Measurements from ENCODE around the gene NMT2. TPM values are rescaled to one million over a fixed set of nuclear protein-coding genes. Genes with fewer than 3 reads are reported as not detected.

NMT2 gene
- total RNA-seq, 2 experiments from 2014 or later = 0.72 to 0.82 TPM

GRCh38 chr10:15147594-15148392, 20.7 kb downstream of the NMT2 start:
- CTCF ChIA-PET (ENCODE audit: unreplicated experiment) = interaction anchor here (0.6 kb wide), 1 partner anchor 77 kb away, joined by 3 read pairs; no protein-coding TSS in a partner anchor
- H3K4me2 ChIP-seq (ENCODE audit: low read length) = no peak overlapping the region
- BruUV-seq (replicated peaks) = no TSS peak

DNA sequence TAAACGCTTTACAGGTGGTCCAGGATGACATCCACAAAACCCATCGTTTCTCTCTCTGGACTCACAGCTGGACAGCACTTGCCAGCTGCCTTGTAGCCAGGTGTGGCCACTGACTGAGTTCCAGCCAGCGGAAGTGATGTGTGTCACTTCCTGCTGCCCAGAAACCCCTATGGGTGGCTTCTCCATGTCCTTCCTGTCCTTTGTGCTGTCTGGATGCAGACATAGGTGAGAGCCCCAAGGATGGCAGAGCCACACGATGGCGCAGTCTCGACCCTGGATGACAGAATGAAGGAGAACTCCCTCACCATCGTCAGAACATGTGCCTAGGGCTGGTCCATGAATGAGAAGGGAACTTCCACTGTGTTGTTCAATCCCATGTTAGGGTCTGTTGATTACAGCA, 22.1 kb downstream of the NMT2 start:
- CTCF ChIA-PET (ENCODE audit: unreplicated experiment) = no interaction called here
- no peaks in the 10 kb centered on the region for H3K9me3 ChIP-seq (ENCODE audit: low read length)
- H3K4me2 ChIP-seq (ENCODE audit: low read length) = no peak overlapping the region
- DNase-seq (ENCODE audit: low spot score) = no peak
- H3K9me2 ChIP-seq (ENCODE audit: insufficient read depth, low read length) = no peaks in the 10 kb centered on the region
- no peak overlapping the region for H2AFZ ChIP-seq (ENCODE audit: low read length)
- H3K27ac ChIP-seq (ENCODE audit: low read depth, low read length, poor library complexity, severe bottlenecking) = no peak overlapping the region
- intact Hi-C loops (cut with micrococcal nuclease; ENCODE audit: unreplicated experiment) = no loop called here
- BruUV-seq (replicated peaks) = no TSS peak
- TF ChIP-seq CTCF (conservative IDR thresholded peaks at IDR 0.05; ENCODE audit: low read length) (no peak), EZH2phosphoT487 (IDR thresholded peaks at IDR 0.05; ENCODE audit: borderline replicate concordance, low read depth, low read length) (no peak)
- no peak overlapping the region for H3K4me3 ChIP-seq (ENCODE audit: low read depth, low read length, poor library complexity, severe bottlenecking)
- H3K79me2 ChIP-seq (ENCODE audit: insufficient read depth, low read depth, low read length) = no peaks in the 10 kb centered on the region
- no peaks in the 10 kb centered on the region for H3K36me3 ChIP-seq (ENCODE audit: insufficient read depth, low read length)
- POLR2A ChIA-PET = interaction anchor here (0.6 kb wide), 1 partner anchor 794 kb away, joined by 3 read pairs; no protein-coding TSS in a partner anchor
- no peaks in the 10 kb centered on the region for H3K4me1 ChIP-seq (ENCODE audit: insufficient read depth, low read length, poor library complexity, severe bottlenecking)
- H4K20me1 ChIP-seq (ENCODE audit: insufficient read depth, low read length) = no peaks in the 10 kb centered on the region

More at GRCh38 chr10:15147594-15148392, 20.7 kb downstream of the NMT2 start:
- H4K20me1 ChIP-seq (ENCODE audit: insufficient read depth, low read length) = no peaks in the 10 kb centered on the region
- no peaks in the 10 kb centered on the region for H3K9me3 ChIP-seq (ENCODE audit: low read length)
- POLR2A ChIA-PET = interaction anchor here (0.6 kb wide), 1 partner anchor 59 kb away, joined by 3 read pairs; no protein-coding TSS in a partner anchor
- H3K4me1 ChIP-seq (ENCODE audit: insufficient read depth, low read length, poor library complexity, severe bottlenecking) = no peaks in the 10 kb centered on the region
- H3K4me3 ChIP-seq (ENCODE audit: low read depth, low read length, poor library complexity, severe bottlenecking) = no peak overlapping the region
- H3K36me3 ChIP-seq (ENCODE audit: insufficient read depth, low read length) = no peaks in the 10 kb centered on the region
- H3K9me2 ChIP-seq (ENCODE audit: insufficient read depth, low read length) = no peaks in the 10 kb centered on the region
- H3K27ac ChIP-seq (ENCODE audit: low read depth, low read length, poor library complexity, severe bottlenecking) = no peak overlapping the region
- no peak for DNase-seq (ENCODE audit: low spot score)
- intact Hi-C loops (cut with micrococcal nuclease; ENCODE audit: unreplicated experiment) = no loop called here
- TF ChIP-seq EZH2phosphoT487 (IDR thresholded peaks at IDR 0.05; ENCODE audit: borderline replicate concordance, low read depth, low read length) (no peak), CTCF (conservative IDR thresholded peaks at IDR 0.05; ENCODE audit: low read length) (no peak)
- no peak overlapping the region for H2AFZ ChIP-seq (ENCODE audit: low read length)
- no peaks in the 10 kb centered on the region for H3K79me2 ChIP-seq (ENCODE audit: insufficient read depth, low read depth, low read length)

DNA sequence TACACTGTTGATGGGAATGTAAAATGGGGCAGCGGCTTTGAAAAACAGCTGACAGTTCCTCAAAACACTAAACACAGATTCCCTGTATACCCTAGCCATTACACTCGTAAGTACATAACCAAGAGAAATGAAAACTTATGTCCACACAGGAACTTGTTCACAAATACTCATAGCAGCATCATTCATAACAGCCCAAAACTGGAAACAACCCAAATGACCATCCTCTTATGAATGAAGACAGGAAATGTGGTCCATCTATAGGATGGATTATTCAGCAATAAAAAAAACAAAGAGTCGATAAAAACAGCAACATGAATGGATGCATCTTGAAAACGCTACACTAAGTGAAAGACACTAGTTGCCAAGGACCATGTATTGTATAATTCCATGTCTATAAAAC, 23.7 kb downstream of the NMT2 start:
- Histone ChIP-seq H3K9me3 (ENCODE audit: low read length) (no peaks in the 10 kb centered on the region), H3K4me3 (ENCODE audit: low read depth, low read length, poor library complexity, severe bottlenecking) (no peak overlapping the region), H4K20me1 (ENCODE audit: insufficient read depth, low read length) (no peaks in the 10 kb centered on the region), H3K79me2 (ENCODE audit: insufficient read depth, low read depth, low read length) (no peaks in the 10 kb centered on the region), H3K36me3 (ENCODE audit: insufficient read depth, low read length) (no peaks in the 10 kb centered on the region), H3K4me2 (ENCODE audit: low read length) (no peak overlapping the region), H3K4me1 (ENCODE audit: insufficient read depth, low read length, poor library complexity, severe bottlenecking) (no peaks in the 10 kb centered on the region), H2AFZ (ENCODE audit: low read length) (no peak overlapping the region), H3K9me2 (ENCODE audit: insufficient read depth, low read length) (no peaks in the 10 kb centered on the region), H3K27ac (ENCODE audit: low read depth, low read length, poor library complexity, severe bottlenecking) (no peak overlapping the region)
- DNase-seq (ENCODE audit: low spot score) = no peak
- intact Hi-C loops (cut with micrococcal nuclease; ENCODE audit: unreplicated experiment) = no loop called here
- TF ChIP-seq CTCF (conservative IDR thresholded peaks at IDR 0.05; ENCODE audit: low read length) (no peak), EZH2phosphoT487 (IDR thresholded peaks at IDR 0.05; ENCODE audit: borderline replicate concordance, low read depth, low read length) (no peak)
- BruUV-seq (replicated peaks) = no TSS peak
- CTCF ChIA-PET (ENCODE audit: unreplicated experiment) = no interaction called here
- POLR2A ChIA-PET = interaction anchor here (0.6 kb wide), 1 partner anchor 1025 kb away, joined by 3 read pairs; no protein-coding TSS in a partner anchor
